Measurements from ENCODE around the gene PCP4L1. TPM values are rescaled to one million over a fixed set of nuclear protein-coding genes. Genes with fewer than 3 reads are reported as not detected.
A peak's percentile ranks its signal among the peaks of the same experiment; 100 is the strongest.

PCP4L1 gene
- total RNA-seq, 2 experiments from 2014 or later: 0.18 TPM; not detected in 1

GRCh38 chr1:161225178-161225533, 33.4 kb upstream of the PCP4L1 start:
- Mint-ChIP-seq H3K36me3 (ENCODE audit: low read depth) (peaks cover 11% of the 10 kb centered on the region), H3K9me3 (no peaks in the 10 kb centered on the region), H3K27me3 (no peaks in the 10 kb centered on the region), H3K4me1 (ENCODE audit: low read depth) (peaks cover 34% of the 10 kb centered on the region), H3K27ac (peak overlapping the region; percentile 87), H3K4me3 (peak overlapping the region; percentile 98)
- no peak for DNase-seq
- ChIA-PET CTCF (interaction anchor here (0.8 to 15.8 kb wide), 26 partner anchors 9 to 215 kb away, joined by 3 to 306 read pairs (median 9); partner anchors contain the start of genes ADAMTS4, NDUFS2, NR1I3 and PPOX), POLR2A (interaction anchor here (0.8 to 9.4 kb wide), 13 partner anchors 8 to 166 kb away, joined by 3 to 82 read pairs (median 4); partner anchors contain the start of genes ADAMTS4, B4GALT3, FCER1G and NDUFS2)
- TF ChIP-seq CTCF (IDR thresholded peaks at IDR 0.05): no peak
- intact Hi-C loops (cut with micrococcal nuclease): loop anchor here (5.0 kb wide), 1 partner anchor 67 kb away; no protein-coding TSS in a partner anchor
- peak; percentile 3 for ATAC-seq

DNA sequence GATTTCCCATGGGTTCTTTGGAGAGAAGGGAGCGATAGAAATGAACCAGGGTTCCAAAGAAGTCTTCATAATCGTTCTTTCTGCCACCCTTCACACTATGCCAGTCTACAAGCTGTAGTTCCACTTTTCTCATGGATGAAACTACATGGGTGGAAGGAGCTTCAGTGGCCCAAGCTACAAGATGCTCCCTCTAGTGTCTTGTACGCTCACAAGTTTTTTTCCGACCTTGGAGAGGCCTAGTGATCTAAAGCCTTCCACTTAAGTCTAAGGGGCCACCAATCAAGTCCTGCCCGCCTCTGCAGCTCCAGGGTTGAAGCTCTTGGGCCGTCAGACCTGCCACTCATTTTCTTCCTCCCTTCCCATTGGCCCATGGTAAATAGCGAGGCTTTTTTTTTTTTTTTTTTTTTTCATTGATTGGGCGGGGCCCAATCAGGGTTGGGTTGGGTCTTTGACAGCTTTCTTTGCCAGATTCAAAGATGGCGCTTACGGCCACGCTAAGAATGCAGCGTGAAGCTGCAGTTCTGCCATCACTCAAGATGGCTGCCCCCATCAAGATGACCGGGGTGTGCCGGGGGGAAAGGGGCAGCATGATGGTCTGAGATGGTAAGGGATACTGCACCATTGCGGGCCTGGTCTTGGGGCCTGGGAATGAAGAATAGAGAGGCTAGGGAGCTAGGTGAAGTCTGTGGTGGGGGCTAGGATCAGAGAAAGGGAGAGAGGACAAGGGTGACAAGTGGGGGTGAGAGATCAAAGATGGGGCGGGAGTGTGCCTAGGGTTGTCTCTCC, 32.8 kb upstream of the PCP4L1 start, which contains the start of gene TOMM40L:
Gene TOMM40L, plus strand, starts transcription at position 527 of the 786 bp plus-strand sequence. CDS start 430 bp downstream, outside the sequence.
- Mint-ChIP-seq H3K9me3 (no peaks in the 10 kb centered on the region), H3K36me3 (ENCODE audit: low read depth) (peaks cover 11% of the 10 kb centered on the region), H3K4me3 (peak within 1 kb of the TSS; percentile 98), H3K27me3 (no peaks in the 10 kb centered on the region), H3K27ac (peak within 1 kb of the TSS; percentile 95), H3K4me1 (ENCODE audit: low read depth) (peaks cover 32% of the 10 kb centered on the region)
- POLR2A ChIA-PET: interaction anchor here (0.8 to 9.4 kb wide), 14 partner anchors 9 to 165 kb away, joined by 3 to 82 read pairs (median 4); partner anchors contain the start of genes ADAMTS4, B4GALT3, FCER1G and NDUFS2
- ATAC-seq (peak; percentile 96), DNase-seq (peak; percentile 96)
- intact Hi-C loops (cut with micrococcal nuclease): loop anchor here (2.0 to 5.0 kb wide), 2 partner anchors 67 to 157 kb away; no protein-coding TSS in a partner anchor
- peak; percentile 62 for TF ChIP-seq CTCF (IDR thresholded peaks at IDR 0.05)
- CTCF ChIA-PET: interaction anchor here (0.6 to 15.8 kb wide), 34 partner anchors 9 to 214 kb away, joined by 3 to 306 read pairs (median 5); partner anchors contain the start of genes ADAMTS4, NDUFS2, NR1I3 and PPOX

DNA sequence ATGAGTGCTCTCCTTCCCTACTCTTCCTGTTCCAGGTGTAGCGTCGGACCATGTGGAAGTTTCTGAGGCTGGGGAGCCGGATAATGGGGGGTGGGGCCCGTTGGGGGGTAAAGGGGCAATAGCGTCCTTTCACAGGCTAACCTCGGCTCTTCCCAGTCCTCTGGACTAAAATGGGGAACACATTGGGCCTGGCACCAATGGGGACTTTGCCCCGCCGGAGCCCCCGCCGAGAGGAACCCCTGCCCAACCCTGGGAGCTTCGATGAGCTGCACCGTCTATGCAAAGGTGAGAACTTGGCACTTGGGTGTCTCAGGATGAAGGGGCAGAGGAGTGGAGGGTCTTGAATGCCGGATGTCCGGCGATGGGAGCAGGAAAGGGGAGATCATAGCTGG, 32.2 kb upstream of the PCP4L1 start:
- CTCF ChIA-PET: interaction anchor here (0.6 to 15.8 kb wide), 37 partner anchors 10 to 214 kb away, joined by 3 to 306 read pairs (median 5); partner anchors contain the start of genes ADAMTS4, CFAP126, NDUFS2 and NR1I3
- no peak for ATAC-seq
- H3K9me3 Mint-ChIP-seq: no peaks in the 10 kb centered on the region
- TF ChIP-seq CTCF (IDR thresholded peaks at IDR 0.05): no peak
- peaks cover 29% of the 10 kb centered on the region for H3K4me1 Mint-ChIP-seq (ENCODE audit: low read depth)
- no peak for DNase-seq
- H3K27ac Mint-ChIP-seq: peak overlapping the region; percentile 95
- H3K27me3 Mint-ChIP-seq: no peaks in the 10 kb centered on the region
- peak overlapping the region; percentile 98 for H3K4me3 Mint-ChIP-seq
- peaks cover 11% of the 10 kb centered on the region for H3K36me3 Mint-ChIP-seq (ENCODE audit: low read depth)
- intact Hi-C loops (cut with micrococcal nuclease): loop anchor here (2.0 to 5.0 kb wide), 2 partner anchors 66 to 156 kb away; no protein-coding TSS in a partner anchor
- POLR2A ChIA-PET: interaction anchor here (0.6 to 9.4 kb wide), 12 partner anchors 14 to 156 kb away, joined by 3 to 82 read pairs (median 4); partner anchors contain the start of genes ADAMTS4, B4GALT3, NDUFS2 and PPOX

DNA sequence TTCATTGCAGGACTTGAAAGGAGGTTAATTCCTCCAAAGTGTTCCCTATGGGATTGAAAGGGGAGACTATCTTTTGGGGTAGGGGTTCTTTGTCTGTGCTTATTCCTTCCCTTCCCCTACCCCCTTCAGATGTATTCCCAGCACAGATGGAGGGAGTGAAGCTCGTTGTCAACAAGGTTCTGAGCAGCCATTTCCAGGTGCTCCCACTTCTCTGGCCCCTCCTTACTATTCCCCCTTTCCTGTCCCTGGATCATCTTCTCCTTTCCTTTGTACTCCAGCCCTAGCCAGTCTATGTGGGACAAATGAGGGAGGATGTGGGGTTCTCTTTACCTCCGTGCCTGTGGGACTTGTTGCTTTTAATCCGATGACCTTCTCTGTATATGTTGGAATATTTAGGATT, 31.8 kb upstream of the PCP4L1 start:
- TF ChIP-seq CTCF (IDR thresholded peaks at IDR 0.05): no peak
- DNase-seq (no peak), ATAC-seq (no peak)
- intact Hi-C loops (cut with micrococcal nuclease): loop anchor here (2.0 to 5.0 kb wide), 2 partner anchors 66 to 156 kb away; no protein-coding TSS in a partner anchor
- ChIA-PET CTCF (interaction anchor here (0.7 to 15.8 kb wide), 23 partner anchors 8 to 162 kb away, joined by 3 to 306 read pairs (median 10); partner anchors contain the start of genes ADAMTS4, CFAP126, NDUFS2 and NR1I3), POLR2A (interaction anchor here (0.6 to 9.4 kb wide), 10 partner anchors 12 to 173 kb away, joined by 3 to 82 read pairs (median 4); partner anchors contain the start of genes ADAMTS4 and NDUFS2)
- H3K27ac Mint-ChIP-seq: peak overlapping the region; percentile 95
- H3K4me3 Mint-ChIP-seq: peak overlapping the region; percentile 98
- no peaks in the 10 kb centered on the region for H3K9me3 Mint-ChIP-seq
- H3K27me3 Mint-ChIP-seq: no peaks in the 10 kb centered on the region
- peaks cover 28% of the 10 kb centered on the region for H3K4me1 Mint-ChIP-seq (ENCODE audit: low read depth)
- H3K36me3 Mint-ChIP-seq (ENCODE audit: low read depth): peaks cover 11% of the 10 kb centered on the region

Measured in activated CD8-positive, alpha-beta T cell treated with anti-CD3 and anti-CD28 coated beads for 36 hours (primary cell).